PC-9 (cell line): Measurements from ENCODE around the gene SLC6A18.

Experiments
- EZH2 ChIP-seq: fragments of 200-600 bp; sonication (generic); IDR thresholded peaks from 2 replicates; pipeline ENCODE4 v1.8.0; 2017; ENCODE audit warnings: antibody characterized with exemption, low read depth
- TF ChIP-seq, protein P1 (sequence below): fragments of 200-600 bp; sonication (generic); conservative IDR thresholded peaks from 2 replicates; pipeline ENCODE4 v1.6.1; 2017; ENCODE audit warnings: mixed run types, antibody characterized with exemption, mild to moderate bottlenecking, moderate library complexity

GRCh38 chr5:1185629-1186350 is 39.4 kb upstream of the SLC6A18 start:
- TF ChIP-seq, protein P1, sequence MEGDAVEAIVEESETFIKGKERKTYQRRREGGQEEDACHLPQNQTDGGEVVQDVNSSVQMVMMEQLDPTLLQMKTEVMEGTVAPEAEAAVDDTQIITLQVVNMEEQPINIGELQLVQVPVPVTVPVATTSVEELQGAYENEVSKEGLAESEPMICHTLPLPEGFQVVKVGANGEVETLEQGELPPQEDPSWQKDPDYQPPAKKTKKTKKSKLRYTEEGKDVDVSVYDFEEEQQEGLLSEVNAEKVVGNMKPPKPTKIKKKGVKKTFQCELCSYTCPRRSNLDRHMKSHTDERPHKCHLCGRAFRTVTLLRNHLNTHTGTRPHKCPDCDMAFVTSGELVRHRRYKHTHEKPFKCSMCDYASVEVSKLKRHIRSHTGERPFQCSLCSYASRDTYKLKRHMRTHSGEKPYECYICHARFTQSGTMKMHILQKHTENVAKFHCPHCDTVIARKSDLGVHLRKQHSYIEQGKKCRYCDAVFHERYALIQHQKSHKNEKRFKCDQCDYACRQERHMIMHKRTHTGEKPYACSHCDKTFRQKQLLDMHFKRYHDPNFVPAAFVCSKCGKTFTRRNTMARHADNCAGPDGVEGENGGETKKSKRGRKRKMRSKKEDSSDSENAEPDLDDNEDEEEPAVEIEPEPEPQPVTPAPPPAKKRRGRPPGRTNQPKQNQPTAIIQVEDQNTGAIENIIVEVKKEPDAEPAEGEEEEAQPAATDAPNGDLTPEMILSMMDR, result no peak
- no peak for TF ChIP-seq EZH2
